IPS-18c (cell line): ENCODE measurements around the gene MUC22.
"Not testable (repeated sequence)": the region's sequence is repeated elsewhere in the genome, so short reads cannot be mapped to it uniquely, and the experiment has no call there.

Experiments used
- H3K4me3 ChIP-seq: 2 replicates; pipeline ENCODE4 v1.7.0; 2013; ENCODE audit warnings: low read depth, mild to moderate bottlenecking, low read length, moderate library complexity; ENCODE audit not compliant: insufficient read depth
- H3K9me3 ChIP-seq: one replicate; pipeline ENCODE4 v1.6.1; 2013; ENCODE audit warnings: mild to moderate bottlenecking, low read length, moderate library complexity; ENCODE audit not compliant: control insufficient read depth, insufficient read depth

Gene MUC22

DNA sequence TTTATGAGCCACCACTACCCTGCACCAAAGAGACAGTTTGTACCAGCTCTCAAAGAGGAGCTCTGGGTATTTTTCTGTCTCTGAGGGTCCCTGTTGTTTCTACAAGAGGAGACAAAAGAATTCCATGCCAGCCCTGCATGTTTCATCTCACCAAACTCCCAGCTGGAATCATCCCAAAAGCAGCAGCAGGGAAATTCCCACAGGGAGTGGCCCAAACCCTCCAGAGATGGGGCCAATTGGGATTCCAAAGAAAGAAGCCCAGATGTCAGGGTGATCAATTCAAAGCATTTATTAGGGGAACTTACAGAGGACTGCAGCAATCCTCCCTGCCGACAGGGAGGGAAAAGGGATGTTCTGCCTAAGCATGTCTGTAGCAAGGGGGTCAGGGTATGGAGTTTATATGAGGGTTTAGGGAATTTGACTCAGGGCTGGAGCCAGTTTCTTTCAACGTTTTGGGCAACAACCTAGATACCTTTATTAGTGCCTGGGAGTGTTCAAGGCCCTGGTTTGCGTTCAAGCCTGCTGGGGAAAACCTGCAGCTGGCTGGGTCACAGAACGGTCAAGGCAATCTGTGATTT lies 47.2 kb downstream of the MUC22 start:
- H3K4me3 ChIP-seq = no peak overlapping the region
- no peaks in the 10 kb centered on the region for H3K9me3 ChIP-seq

DNA sequence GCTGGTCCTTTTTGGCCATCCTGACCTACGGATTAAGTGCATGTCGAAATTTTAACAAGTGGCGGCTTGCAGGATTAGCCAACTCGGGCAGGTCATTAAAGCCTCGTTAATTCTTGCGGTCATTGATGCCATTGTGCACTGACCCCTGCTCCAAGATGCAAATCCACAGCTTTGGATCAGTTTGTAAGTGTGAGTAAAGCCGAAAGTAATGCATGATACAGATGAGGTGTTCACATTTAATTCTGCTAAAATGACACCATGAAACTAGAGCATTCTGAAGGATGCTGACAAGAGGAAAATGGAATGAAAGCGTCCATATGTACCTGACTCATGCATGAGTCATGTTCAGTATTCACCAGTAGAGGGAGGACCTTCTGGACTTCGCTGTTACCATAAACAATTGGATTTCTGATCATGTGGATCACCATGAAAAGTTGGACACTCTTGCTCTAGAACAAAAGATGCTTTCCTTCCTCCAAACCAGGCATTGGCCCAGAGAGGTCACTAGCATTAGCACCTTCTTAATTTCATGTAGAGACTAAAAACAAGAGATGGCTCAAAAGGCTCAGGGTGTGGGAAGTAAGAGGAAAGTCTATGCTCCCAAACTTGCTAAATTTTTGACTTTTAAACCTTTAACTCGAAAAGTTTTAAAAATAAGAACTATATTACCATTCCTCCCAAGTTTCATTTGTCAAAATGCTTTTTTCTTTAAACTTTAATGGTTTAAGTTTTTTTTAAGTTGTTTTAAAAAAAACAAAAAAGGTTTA lies 48.0 kb downstream of the MUC22 start:
- Histone ChIP-seq H3K9me3 (no peaks in the 10 kb centered on the region), H3K4me3 (no peak overlapping the region)

DNA sequence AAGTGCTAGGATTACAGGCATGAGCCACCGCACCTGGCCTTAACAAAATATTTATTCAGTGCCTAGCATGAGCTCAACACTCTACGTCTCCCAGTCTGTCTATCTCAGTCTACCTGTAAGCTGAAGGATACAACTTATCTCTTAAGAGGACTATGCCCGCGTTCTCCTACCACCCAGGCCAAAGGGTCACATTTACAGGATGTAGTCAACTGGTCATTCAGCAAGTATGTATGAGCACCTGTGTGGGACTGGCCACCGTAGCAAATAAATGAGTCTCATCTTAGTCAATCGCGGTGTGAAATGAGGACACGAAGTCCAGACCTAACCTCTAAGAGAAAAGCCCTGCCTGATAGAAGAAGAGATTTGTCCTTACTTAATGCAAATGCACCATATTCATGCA lies 49.9 kb downstream of the MUC22 start:
- Histone ChIP-seq H3K9me3 (no peaks in the 10 kb centered on the region), H3K4me3 (no peak overlapping the region)

DNA sequence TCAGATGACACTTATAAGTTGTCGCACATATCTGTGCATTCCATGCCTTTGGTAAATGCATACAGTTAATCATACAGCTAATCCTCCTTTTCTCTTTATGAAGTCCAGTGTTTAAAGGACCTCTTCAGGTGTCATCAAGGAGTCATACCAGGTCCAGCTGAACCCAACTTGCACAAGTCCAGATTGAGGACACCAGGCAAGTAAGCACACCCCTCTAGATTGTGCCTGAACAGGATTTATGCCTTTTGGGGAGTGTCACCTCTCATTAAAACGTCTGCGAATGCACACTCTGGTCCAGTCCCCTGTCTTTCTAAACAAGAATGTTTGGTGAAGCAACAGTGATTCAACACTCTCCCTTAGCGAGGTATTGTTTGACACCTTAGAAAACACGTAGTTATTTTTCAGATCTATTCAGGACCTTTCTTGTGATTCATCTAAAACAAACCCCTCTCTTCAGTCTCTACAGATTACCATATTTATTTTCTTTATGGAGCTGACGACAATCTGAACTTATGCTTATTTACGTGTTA lies 53.7 kb downstream of the MUC22 start:
- Histone ChIP-seq H3K4me3 (no peak overlapping the region), H3K9me3 (no peaks in the 10 kb centered on the region)

DNA sequence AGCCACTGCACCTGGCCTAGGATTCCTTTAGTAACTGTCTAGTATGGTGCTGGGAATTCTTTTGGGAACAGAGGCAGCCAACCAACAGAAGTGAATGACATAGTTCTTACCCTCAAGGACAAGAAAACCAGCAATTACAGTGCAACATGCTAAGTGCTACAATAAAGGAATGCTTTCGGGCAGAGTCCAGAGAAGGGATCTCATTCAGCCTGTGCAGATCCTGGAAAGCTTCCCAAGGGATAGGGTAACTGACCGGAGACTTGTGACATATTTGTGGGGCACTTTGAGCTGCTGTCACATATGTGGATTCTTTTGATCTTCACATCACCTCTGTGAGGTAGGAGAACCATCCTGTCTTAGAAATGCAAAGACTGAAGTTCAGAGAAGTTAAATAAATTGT lies 55.3 kb downstream of the MUC22 start:
- Histone ChIP-seq H3K9me3 (no peaks in the 10 kb centered on the region), H3K4me3 (no peak overlapping the region)

DNA sequence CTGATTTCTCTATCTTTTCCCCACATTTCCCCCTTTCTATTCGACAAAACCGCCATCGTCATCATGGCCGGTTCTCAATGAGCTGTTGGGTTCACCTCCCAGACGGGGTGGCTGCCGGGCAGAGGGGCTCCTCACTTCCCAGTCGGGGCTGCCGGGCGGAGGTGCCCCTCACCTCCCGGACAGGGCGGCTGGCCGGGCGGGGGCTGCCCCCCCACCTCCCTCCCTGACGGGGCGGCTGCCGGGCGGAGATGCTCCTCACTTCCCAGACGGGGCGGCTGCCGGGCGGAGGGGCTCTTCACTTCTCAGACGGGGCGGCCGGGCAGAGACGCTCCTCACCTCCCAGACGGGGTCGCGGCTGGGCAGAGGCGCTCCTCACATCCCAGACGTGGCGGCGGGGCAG lies 56.8 kb downstream of the MUC22 start:
- not testable (repeated sequence) for H3K4me3 ChIP-seq, H3K9me3 ChIP-seq

DNA sequence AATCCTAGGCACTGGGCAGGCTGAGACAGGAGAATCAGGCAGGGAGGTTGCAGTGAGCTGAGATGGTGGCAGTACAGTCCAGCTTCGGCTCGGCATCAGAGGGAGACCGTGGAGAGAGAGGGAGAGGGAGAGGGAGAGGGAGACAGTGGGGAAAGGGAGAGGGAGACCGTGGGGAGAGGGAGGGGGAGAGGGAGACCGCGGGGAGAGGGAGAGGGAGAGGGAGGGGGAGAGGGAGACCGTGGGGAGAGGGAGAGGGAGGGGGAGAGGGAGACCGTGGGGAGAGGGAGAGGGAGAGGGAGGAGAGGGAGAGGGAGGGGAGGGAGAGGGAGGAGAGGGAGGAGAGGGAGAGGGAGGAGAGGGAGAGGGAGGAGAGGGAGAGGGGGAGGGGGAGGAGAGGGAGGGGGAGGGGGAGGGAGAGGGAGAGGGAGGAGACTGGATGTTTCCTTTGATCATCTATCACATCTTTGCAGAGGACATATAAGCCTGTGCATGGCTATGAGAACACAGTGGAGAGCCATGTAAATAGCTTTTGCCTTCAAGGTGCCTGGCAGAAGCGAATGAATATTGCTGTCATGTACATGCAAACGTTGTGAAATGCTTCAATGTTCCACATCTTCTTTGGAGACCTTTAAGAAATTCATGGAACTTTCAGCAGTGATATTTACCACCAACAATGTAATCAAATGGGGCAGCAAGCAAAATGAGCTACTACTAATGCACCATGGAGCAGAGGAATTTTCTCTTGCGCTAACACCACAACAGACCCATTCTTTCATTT lies 57.8 kb downstream of the MUC22 start:
- not testable (repeated sequence) for H3K4me3 ChIP-seq, H3K9me3 ChIP-seq

DNA sequence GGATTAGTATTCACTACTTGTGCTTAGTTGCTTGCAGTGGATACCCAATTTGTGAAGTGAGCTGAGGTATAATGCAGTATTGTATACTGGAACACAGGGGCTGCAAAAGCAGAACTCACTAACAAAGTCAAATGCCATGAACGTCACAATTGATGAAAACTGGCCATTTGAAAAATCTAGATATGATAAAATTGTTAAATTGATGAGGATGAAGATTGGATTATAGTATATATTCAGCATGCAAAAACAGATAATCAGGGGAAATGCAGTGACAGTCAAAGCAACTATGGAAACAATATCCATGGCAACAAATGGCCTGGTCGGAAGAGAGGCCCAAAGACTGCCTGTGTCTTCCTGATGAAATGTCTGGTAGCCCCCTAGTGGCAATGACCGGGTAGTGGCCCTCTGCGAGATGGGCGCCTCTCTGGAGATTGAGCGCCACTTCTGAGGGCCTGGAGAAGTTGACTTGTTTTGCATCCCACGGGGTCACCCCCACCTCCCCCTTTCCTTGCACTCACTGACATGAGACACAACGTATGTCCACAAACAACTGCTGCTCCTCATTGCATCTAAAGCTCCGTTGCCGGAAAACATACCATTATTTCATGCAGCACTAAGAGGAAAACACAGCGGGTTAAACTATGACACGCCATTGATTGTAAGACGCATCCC lies 58.5 kb downstream of the MUC22 start:
- no peaks in the 10 kb centered on the region for H3K9me3 ChIP-seq

DNA sequence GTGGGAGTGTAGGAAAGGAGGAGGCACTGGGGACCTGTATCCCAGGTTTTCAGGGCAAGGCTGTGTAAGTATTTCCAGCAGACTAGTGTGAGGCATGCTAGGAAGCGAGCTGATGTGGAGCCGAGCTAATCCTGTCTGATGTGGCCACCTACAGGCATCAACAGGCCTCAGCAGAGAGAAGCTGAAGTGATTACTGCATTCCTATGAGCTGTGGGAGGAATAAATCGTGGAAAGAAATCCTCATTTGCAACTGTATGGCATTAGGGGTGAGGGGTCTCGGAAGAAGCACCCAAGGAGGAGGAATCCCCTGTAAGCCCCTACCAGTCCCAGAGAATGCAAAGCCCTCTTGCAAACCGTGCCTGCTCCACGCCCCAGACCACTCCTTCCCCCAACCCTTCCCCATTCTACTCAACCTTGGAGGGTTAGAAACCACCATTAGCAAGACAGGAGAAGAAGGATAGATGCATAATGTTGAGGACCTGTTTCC lies 60.5 kb downstream of the MUC22 start:
- Histone ChIP-seq H3K4me3 (no peak overlapping the region), H3K9me3 (no peaks in the 10 kb centered on the region)

More for the DNA sequence above, 58.5 kb downstream of the MUC22 start:
- H3K4me3 ChIP-seq = no peak overlapping the region

DNA sequence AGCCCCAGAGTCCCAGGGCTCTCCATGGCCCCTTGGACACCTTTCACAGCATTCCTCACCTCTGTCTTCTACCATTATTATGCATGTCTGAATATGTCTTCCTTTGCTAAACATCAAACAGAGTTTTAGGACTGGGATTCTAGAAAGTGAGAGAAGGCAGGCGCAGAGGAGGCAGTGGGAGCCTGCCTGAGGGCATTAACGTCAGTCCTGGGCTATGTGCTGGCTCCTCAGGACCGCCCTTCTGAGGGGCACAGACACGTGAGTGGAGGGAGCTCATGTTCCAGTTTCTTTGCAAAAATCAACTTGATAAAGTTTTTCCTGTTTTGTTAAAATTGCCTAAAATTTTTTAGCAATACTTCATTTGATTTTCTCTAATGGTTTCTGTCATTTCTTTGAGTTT lies 64.1 kb downstream of the MUC22 start:
- H3K4me3 ChIP-seq = no peak overlapping the region
- H3K9me3 ChIP-seq = no peaks in the 10 kb centered on the region

DNA sequence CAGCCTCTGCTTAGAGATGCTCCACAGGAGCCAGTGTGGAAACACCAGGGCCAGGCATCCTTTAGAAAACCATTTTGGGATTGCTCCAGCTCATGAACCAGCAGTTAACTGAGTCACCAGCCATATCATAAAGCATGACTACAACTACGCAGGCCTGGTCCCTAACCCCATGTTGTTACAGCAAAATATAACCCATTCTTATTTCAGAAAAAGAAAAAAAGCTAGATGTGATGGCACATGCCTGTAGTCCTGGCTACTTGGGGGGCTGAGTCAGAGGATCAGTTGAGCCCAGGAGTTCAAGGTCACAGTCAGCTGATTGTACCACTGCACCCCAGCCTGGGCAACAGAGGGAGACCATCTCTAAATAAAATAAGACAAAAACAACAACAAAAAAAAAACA lies 65.3 kb downstream of the MUC22 start:
- H3K9me3 ChIP-seq = no peaks in the 10 kb centered on the region
- no peak overlapping the region for H3K4me3 ChIP-seq

DNA sequence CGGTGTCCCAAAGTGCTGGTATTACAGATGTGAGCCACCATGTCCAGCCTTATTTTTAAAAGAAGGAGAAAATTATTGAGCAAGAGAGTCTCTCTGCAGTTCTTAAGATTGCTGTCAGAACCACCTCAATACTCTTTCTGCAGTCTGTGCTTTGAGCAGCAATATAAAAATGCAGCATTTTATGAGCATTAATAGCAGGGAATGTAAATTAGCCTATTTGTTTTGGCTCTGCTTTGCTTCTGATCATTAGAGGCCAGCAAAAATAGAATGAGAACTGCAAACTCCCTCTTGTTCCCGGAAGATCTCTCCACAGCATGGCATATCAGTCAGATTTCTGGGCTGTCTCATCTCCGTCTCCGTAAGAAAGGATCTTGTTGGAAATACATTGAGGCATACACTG lies 66.3 kb downstream of the MUC22 start:
- no peaks in the 10 kb centered on the region for H3K9me3 ChIP-seq
- no peak overlapping the region for H3K4me3 ChIP-seq

DNA sequence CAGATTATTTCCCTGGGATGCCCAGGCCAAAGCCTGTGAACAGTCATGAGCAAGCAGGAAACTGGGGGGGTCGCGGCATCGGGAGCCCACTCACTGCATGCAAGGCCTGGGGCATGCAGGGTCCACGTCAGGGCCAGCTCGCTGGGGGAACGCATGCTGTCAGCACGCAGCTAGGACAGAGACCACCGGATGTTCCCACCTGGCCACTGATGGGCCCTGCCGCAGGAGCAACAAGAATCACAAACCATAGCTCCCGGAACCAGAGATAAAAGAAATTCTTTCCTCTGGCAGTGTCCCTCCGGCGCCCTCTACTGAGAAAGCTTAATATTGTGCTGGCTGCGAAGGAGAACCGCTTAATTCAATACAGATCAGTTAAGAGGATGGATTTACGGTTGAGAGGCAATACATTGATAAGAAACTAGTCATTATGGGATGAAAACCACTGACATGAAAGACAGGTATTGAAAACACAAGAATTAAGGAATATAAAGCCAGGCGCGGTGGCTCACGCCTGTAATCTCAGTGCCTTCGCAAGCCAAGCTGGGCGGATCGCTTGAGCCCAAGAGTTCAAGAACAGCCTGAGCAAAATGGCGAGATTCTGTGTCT lies 69.5 kb downstream of the MUC22 start:
- H3K9me3 ChIP-seq = no peaks in the 10 kb centered on the region
- H3K4me3 ChIP-seq = no peak overlapping the region; the same call in 1 of the 2 replicates

DNA sequence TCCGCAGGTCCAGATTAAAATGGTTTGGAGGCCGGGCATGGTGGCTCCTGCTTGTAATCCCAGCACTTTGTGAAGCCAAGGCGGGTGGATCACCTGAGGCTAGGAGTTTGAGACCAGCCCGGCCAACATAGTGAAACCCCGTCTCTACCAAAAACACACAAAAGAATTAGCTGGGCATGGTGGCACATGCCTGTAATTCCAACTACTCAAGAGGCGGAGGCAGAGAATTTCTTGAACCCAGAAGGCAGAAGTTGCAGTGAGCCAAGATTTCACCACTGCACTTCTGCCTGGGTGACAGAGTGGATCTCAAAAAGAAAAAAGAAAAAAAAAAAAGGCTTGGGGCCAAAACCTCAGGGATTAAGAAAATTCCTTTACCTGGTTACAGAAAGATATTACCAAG lies 71.6 kb downstream of the MUC22 start:
- Histone ChIP-seq H3K4me3 (no peak overlapping the region), H3K9me3 (no peaks in the 10 kb centered on the region)

DNA sequence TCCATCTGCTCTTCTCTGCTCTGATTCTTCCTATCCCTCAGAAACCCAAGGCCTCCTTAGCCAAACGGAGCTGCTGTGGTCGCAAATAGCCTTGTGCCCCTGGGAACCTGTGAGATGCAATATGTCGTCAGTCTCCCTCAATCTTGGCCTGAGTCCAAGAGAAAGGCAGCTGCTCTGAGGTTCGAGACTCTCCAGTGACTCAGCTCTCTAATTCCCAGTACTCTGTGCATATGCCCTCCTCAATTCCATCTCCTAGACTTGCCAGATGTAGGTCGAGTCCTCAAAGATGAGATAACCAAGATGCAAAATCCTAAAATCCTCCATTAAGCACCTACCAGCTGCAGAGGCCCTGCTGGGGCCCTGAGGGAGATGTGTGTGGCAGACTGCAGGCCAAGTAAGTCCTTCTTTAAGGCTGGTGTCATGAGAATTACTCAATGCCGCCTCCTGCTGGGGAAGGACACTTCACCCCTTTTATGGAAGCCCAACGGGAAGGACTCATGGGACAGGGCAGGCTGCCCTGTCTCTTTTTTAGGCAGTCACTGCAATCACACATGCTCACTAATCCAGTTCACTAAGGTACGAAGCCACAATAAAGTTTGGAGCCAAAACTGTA lies 73.6 kb downstream of the MUC22 start:
- Histone ChIP-seq H3K9me3 (no peaks in the 10 kb centered on the region), H3K4me3 (no peak overlapping the region)
